ENCODE data around the gene ATG2B. TPM values are rescaled to one million over a fixed set of nuclear protein-coding genes. Genes with fewer than 3 reads are reported as not detected.

ATG2B gene
- total RNA-seq, 1 donor from 2014 or later: 10.0 TPM

- TF ChIP-seq CTCF (IDR thresholded peaks at IDR 0.05; ENCODE audit: borderline replicate concordance): no peak
- peaks cover 36% of the 10 kb centered on the region for H3K36me3 ChIP-seq
- H3K27ac ChIP-seq (replicated peaks): no peak overlapping the region
- H3K9me3 ChIP-seq (replicated peaks): peaks cover 18% of the 10 kb centered on the region
- no peaks in the 10 kb centered on the region for H3K27me3 ChIP-seq (ENCODE audit: low read depth)
- intact Hi-C loops (cut with micrococcal nuclease): no loop called here
- peaks cover 10% of the 10 kb centered on the region for H3K4me1 ChIP-seq
- H3K4me3 ChIP-seq: no peak overlapping the region
- no peak for DNase-seq
These were observed 83.0 kb downstream of the ATG2B start for GRCh38 chr14:96280104-96280503.

GRCh38 chr14:96279564-96279963, 83.6 kb downstream of the ATG2B start:
- Histone ChIP-seq H3K27ac (replicated peaks) (no peak overlapping the region), H3K4me3 (no peak overlapping the region), H3K27me3 (ENCODE audit: low read depth) (no peaks in the 10 kb centered on the region), H3K9me3 (replicated peaks) (peaks cover 18% of the 10 kb centered on the region), H3K4me1 (peaks cover 10% of the 10 kb centered on the region), H3K36me3 (peaks cover 32% of the 10 kb centered on the region)
- TF ChIP-seq CTCF (IDR thresholded peaks at IDR 0.05; ENCODE audit: borderline replicate concordance): no peak
- intact Hi-C loops (cut with micrococcal nuclease): loop anchor here (5.0 to 10.0 kb wide), 2 partner anchors 177 to 285 kb away; no protein-coding TSS in a partner anchor
- DNase-seq: no peak

- peaks cover 10% of the 10 kb centered on the region for H3K4me1 ChIP-seq
- no peak for TF ChIP-seq CTCF (IDR thresholded peaks at IDR 0.05; ENCODE audit: borderline replicate concordance)
- H3K4me3 ChIP-seq: no peak overlapping the region
- no peak for DNase-seq
- no peaks in the 10 kb centered on the region for H3K27me3 ChIP-seq (ENCODE audit: low read depth)
- H3K9me3 ChIP-seq (replicated peaks): peaks cover 18% of the 10 kb centered on the region
- H3K36me3 ChIP-seq: peaks cover 16% of the 10 kb centered on the region
- H3K27ac ChIP-seq (replicated peaks): no peak overlapping the region
- intact Hi-C loops (cut with micrococcal nuclease): loop anchor here (5.0 to 10.0 kb wide), 2 partner anchors 176 to 283 kb away; no protein-coding TSS in a partner anchor
These were observed 85.3 kb downstream of the ATG2B start for GRCh38 chr14:96277890-96278289.

- Histone ChIP-seq H3K4me1 (peaks cover 7% of the 10 kb centered on the region), H3K27ac (replicated peaks) (no peak overlapping the region), H3K36me3 (peaks cover 9% of the 10 kb centered on the region), H3K27me3 (ENCODE audit: low read depth) (no peaks in the 10 kb centered on the region), H3K9me3 (replicated peaks) (peaks cover 37% of the 10 kb centered on the region), H3K4me3 (no peak overlapping the region)
- TF ChIP-seq CTCF (IDR thresholded peaks at IDR 0.05; ENCODE audit: borderline replicate concordance): peak; percentile 95
- intact Hi-C loops (cut with micrococcal nuclease): loop anchor here (5.0 to 10.0 kb wide), 2 partner anchors 173 to 281 kb away; no protein-coding TSS in a partner anchor
- peak; percentile 52 for DNase-seq
These were observed 87.7 kb downstream of the ATG2B start for GRCh38 chr14:96275177-96276112.

- H3K27ac ChIP-seq (replicated peaks): no peak overlapping the region
- no peaks in the 10 kb centered on the region for H3K27me3 ChIP-seq (ENCODE audit: low read depth)
- H3K36me3 ChIP-seq: peaks cover 9% of the 10 kb centered on the region
- DNase-seq: no peak
- intact Hi-C loops (cut with micrococcal nuclease): loop anchor here (10.0 kb wide), 1 partner anchor 280 kb away; no protein-coding TSS in a partner anchor
- H3K9me3 ChIP-seq (replicated peaks): peaks cover 37% of the 10 kb centered on the region
- no peak overlapping the region for H3K4me3 ChIP-seq
- TF ChIP-seq CTCF (IDR thresholded peaks at IDR 0.05; ENCODE audit: borderline replicate concordance): no peak
- peaks cover 7% of the 10 kb centered on the region for H3K4me1 ChIP-seq
These were observed 88.6 kb downstream of the ATG2B start for GRCh38 chr14:96274543-96274942.

Measured in left ventricle myocardium inferior (tissue), 1 donor.